Breast epithelium (tissue), 4 donors: ENCODE measurements around the gene TARS2. TPM values are rescaled to one million over a fixed set of nuclear protein-coding genes. Genes with fewer than 3 reads are reported as not detected.
A peak's percentile ranks its signal among the peaks of the same experiment; 100 is the strongest.

Experiments used
- DNase-seq, 2 donors: peaks; one replicate each; pipeline ENCODE4 v3.0.0-alpha.2; 2019; ENCODE audit warnings: low spot score in 2 of 2
- H3K27ac ChIP-seq, 2 donors: fragments of 200-600 bp; sonication (generic) in 1 of 2; one replicate each; pipeline ENCODE4 v1.5.1; 2016 to 2019; ENCODE audit warnings: mild to moderate bottlenecking in 1 of 2
- H3K27me3 ChIP-seq, 2 donors: fragments of 200-600 bp; sonication (generic) in 1 of 2; one replicate each; pipeline versions ENCODE4 v1.5.1 to v1.6.0; 2017 to 2019; ENCODE audit warnings: control low read depth in 1 of 2, mild to moderate bottlenecking in 1 of 2
- H3K36me3 ChIP-seq: fragments of 200-600 bp; one replicate; pipeline ENCODE4 v1.5.1; 2019
- H3K4me1 ChIP-seq, 2 donors: fragments of 200-600 bp; sonication (generic); one replicate each; pipeline ENCODE4 v1.5.1; 2016 to 2019; ENCODE audit warnings: control low read depth in 1 of 2
- H3K4me3 ChIP-seq, 3 donors: fragments of 200-600 bp; sonication (generic); 1 replicate in 2 of 3; 2 replicates in 1 of 3; pipeline ENCODE4 v1.5.1; 2016 to 2019; ENCODE audit warnings: mild to moderate bottlenecking in 3 of 3, moderate library complexity in 2 of 3
- H3K9me3 ChIP-seq, 2 donors: fragments of 200-600 bp; sonication (generic) in 1 of 2; one replicate each; pipeline ENCODE4 v1.5.1; 2016 to 2019; ENCODE audit warnings: control low read depth in 1 of 2
- POLR2A ChIP-seq: fragments of 450-650 bp; IDR thresholded peaks from one replicate; pipeline ENCODE4 v1.6.1; 2016; ENCODE audit warnings: antibody characterized with exemption, mild to moderate bottlenecking, moderate library complexity
- POLR2AphosphoS5 ChIP-seq, 3 donors: sonication (generic); formaldehyde crosslinking; IDR thresholded peaks; one replicate each; pipeline ENCODE4 v1.6.1; 2017; ENCODE audit warnings: antibody characterized with exemption in 3 of 3
- intact Hi-C: fragments of 100-400 bp; cut with DNase I; formaldehyde crosslinking; loops from one replicate; pipeline ENCODE4 v1.15.1; 2023; ENCODE audit warnings: low total_unique reads
- total RNA-seq, 3 donors: library from RNA; depleted of rRNA; stranded (reverse); fragments of >200 nt; gene quantifications; one replicate each; pipeline ENCODE4 v1.1.0, GENCODE V29; 2016
- TF ChIP-seq, protein P1 (sequence below), 3 donors: fragments of 450-650 bp; IDR thresholded peaks; one replicate each; pipeline ENCODE4 v1.5.1; 2016 to 2017; ENCODE audit warnings: antibody characterized with exemption in 3 of 3, mild to moderate bottlenecking in 3 of 3, moderate library complexity in 3 of 3

The TARS2 gene
- total RNA-seq, 3 donors from 2014 or later = 12.1 to 21.4 (median 19.9) TPM

GRCh38 chr1:150516050-150516591, 28.9 kb downstream of the TARS2 start:
- Histone ChIP-seq H3K36me3 (no peaks in the 10 kb centered on the region), H3K27me3 (no peaks in the 10 kb centered on the region), H3K9me3 (no peaks in the 10 kb centered on the region), H3K27ac (peak overlapping the region; percentile 68 to 71), H3K4me3 (peak overlapping the region; percentile 47 to 66 (median 63)), H3K4me1 (no peaks in the 10 kb centered on the region)
- no peak for DNase-seq
- intact Hi-C loops = no loop called here
- TF ChIP-seq POLR2A = no peak
- TF ChIP-seq, protein P1, sequence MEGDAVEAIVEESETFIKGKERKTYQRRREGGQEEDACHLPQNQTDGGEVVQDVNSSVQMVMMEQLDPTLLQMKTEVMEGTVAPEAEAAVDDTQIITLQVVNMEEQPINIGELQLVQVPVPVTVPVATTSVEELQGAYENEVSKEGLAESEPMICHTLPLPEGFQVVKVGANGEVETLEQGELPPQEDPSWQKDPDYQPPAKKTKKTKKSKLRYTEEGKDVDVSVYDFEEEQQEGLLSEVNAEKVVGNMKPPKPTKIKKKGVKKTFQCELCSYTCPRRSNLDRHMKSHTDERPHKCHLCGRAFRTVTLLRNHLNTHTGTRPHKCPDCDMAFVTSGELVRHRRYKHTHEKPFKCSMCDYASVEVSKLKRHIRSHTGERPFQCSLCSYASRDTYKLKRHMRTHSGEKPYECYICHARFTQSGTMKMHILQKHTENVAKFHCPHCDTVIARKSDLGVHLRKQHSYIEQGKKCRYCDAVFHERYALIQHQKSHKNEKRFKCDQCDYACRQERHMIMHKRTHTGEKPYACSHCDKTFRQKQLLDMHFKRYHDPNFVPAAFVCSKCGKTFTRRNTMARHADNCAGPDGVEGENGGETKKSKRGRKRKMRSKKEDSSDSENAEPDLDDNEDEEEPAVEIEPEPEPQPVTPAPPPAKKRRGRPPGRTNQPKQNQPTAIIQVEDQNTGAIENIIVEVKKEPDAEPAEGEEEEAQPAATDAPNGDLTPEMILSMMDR (IDR thresholded peaks at IDR 0.05) = no peak
- TF ChIP-seq POLR2AphosphoS5 (IDR thresholded peaks at IDR 0.05) = no peak

DNA sequence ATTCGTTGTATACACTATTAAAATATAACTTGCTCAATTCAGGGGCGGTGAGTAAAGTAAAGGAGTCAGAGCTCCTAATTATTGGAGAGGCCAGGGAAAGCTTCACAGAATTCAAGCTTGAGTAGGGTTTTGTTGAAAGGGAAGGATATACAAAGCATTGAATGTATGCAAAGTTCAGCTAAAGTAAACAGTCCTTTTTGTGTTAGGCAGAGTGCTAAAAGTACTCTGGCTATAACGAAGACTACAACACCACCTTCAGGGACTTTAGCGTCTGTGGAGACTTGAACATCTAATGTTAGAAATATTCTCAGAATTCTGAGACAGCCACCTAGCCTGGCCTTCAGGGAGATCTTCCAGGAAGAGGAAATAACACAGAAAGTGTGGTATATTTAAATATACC, 29.4 kb downstream of the TARS2 start:
- TF ChIP-seq POLR2AphosphoS5 (IDR thresholded peaks at IDR 0.05) (no peak), POLR2A (no peak)
- TF ChIP-seq, protein P1 (IDR thresholded peaks at IDR 0.05) = no peak

DNA sequence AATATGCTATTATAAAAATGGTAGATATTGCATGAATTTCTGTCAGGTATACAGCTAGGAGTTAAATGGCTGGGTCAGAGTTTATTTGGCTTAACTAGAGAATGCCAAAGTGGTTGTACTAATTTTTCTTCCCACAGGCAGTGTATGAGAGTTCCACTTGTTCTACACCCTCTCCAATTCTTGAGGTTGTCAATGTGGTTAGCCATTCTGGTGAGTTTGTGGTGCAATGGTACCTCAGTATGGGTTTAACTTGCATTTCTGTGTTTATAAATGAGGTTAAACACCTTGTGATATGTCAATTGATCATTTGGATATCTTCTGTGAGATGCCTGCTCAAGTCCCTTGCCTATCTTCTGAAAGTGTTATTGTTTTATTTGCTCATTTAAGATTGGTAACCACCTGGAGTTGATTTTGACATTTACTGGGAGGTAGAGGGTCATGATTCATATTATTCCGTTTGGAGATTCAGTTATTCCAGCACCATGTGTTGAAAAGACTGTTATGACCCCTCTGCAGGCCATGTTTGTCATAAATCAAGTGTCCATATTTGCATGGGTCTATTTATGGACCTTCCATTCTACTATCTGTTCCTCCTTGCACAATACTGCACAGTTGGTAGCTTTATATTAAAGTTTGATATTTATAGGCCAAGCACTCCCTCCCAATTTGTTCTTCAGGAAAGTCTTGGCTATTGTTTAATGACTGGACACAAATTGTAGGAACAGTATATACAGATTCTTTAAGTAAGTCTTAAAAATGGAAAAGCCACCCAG, 34.2 kb downstream of the TARS2 start:
- TF ChIP-seq POLR2A (no peak), POLR2AphosphoS5 (IDR thresholded peaks at IDR 0.05) (no peak)
- TF ChIP-seq, protein P1 (IDR thresholded peaks at IDR 0.05) = no peak
- H3K27ac ChIP-seq = no peak overlapping the region
- H3K27me3 ChIP-seq = no peaks in the 10 kb centered on the region
- H3K4me3 ChIP-seq = no peak overlapping the region
- H3K9me3 ChIP-seq = no peaks in the 10 kb centered on the region
- intact Hi-C loops = no loop called here
- H3K4me1 ChIP-seq = no peaks in the 10 kb centered on the region
- no peaks in the 10 kb centered on the region for H3K36me3 ChIP-seq
- no peak for DNase-seq

More for the DNA sequence above, 29.4 kb downstream of the TARS2 start:
- Histone ChIP-seq H3K36me3 (no peaks in the 10 kb centered on the region), H3K27me3 (no peaks in the 10 kb centered on the region), H3K27ac (peak overlapping the region in 1 of 2 donors; percentile 68), H3K4me1 (no peaks in the 10 kb centered on the region), H3K4me3 (peak overlapping the region in 2 of 3 donors; percentile 63 to 66), H3K9me3 (no peaks in the 10 kb centered on the region)
- intact Hi-C loops = no loop called here
- no peak for DNase-seq

- Histone ChIP-seq H3K27me3 (no peaks in the 10 kb centered on the region), H3K27ac (no peak overlapping the region), H3K9me3 (no peaks in the 10 kb centered on the region), H3K4me3 (no peak overlapping the region), H3K36me3 (no peaks in the 10 kb centered on the region), H3K4me1 (no peaks in the 10 kb centered on the region)
- DNase-seq = no peak
- intact Hi-C loops = no loop called here
- TF ChIP-seq, protein P1 (IDR thresholded peaks at IDR 0.05) = no peak
- TF ChIP-seq POLR2AphosphoS5 (IDR thresholded peaks at IDR 0.05) = no peak
- TF ChIP-seq POLR2A = no peak
Measured at GRCh38 chr1:150525348-150525747, 38.1 kb downstream of the TARS2 start.

- no peaks in the 10 kb centered on the region for H3K9me3 ChIP-seq
- no peak for TF ChIP-seq POLR2AphosphoS5 (IDR thresholded peaks at IDR 0.05)
- TF ChIP-seq POLR2A = no peak
- H3K27ac ChIP-seq = no peak overlapping the region
- no peaks in the 10 kb centered on the region for H3K4me1 ChIP-seq
- no peak overlapping the region for H3K4me3 ChIP-seq
- no peak for DNase-seq
- intact Hi-C loops = no loop called here
- no peaks in the 10 kb centered on the region for H3K36me3 ChIP-seq
- no peaks in the 10 kb centered on the region for H3K27me3 ChIP-seq
Measured at GRCh38 chr1:150528196-150528595, 41.0 kb downstream of the TARS2 start.
